GM12878 (cell line): ENCODE results near the gene HPS6. TPM values are rescaled to one million over a fixed set of nuclear protein-coding genes. Genes with fewer than 3 reads are reported as not detected.

Experiments
- BRCA1 ChIP-seq: IDR thresholded peaks from 2 replicates; pipeline ENCODE4 v1.6.1; 2011; ENCODE audit warnings: low read depth, low read length, improper control_type of control experiment
- E2F4 ChIP-seq: IDR thresholded peaks from 2 replicates; pipeline ENCODE4 v1.6.1; 2012; ENCODE audit warnings: low read depth, low read length, improper control_type of control experiment
- E4F1 ChIP-seq: fragments of 450-650 bp; IDR thresholded peaks from 2 replicates; pipeline ENCODE4 v1.6.1; 2018; ENCODE audit warnings: borderline replicate concordance, mild to moderate bottlenecking; ENCODE audit not compliant: partially characterized antibody
- MLLT1 ChIP-seq: fragments of 450-650 bp; IDR thresholded peaks from 2 replicates; pipeline ENCODE4 v1.6.1; 2016; ENCODE audit warnings: mild to moderate bottlenecking
- MXI1 ChIP-seq: fragments of 150-350 bp; IDR thresholded peaks from 2 replicates; pipeline ENCODE4 v1.6.1; 2011; ENCODE audit warnings: low read depth, mild to moderate bottlenecking, inconsistent platforms, low read length, improper control_type of control experiment
- MYB ChIP-seq: fragments of 150-350 bp; IDR thresholded peaks from 2 replicates; pipeline ENCODE4 v1.6.1; 2014; ENCODE audit warnings: mild to moderate bottlenecking, low read depth, low read length, borderline replicate concordance
- NKRF ChIP-seq: fragments of 450-650 bp; conservative IDR thresholded peaks from 2 replicates; pipeline ENCODE4 v1.6.1; 2017; ENCODE audit warnings: mild to moderate bottlenecking, moderate library complexity
- RCOR1 ChIP-seq: conservative IDR thresholded peaks from 2 replicates; pipeline ENCODE4 v1.6.1; 2012; ENCODE audit warnings: low read depth, low read length, improper control_type of control experiment
- RELA ChIP-seq: fragments of 450-650 bp; IDR thresholded peaks from 2 replicates; pipeline ENCODE4 v1.8.0; 2014; ENCODE audit warnings: borderline replicate concordance; ENCODE audit not compliant: partially characterized antibody
- TARDBP ChIP-seq: IDR thresholded peaks from 2 replicates; pipeline ENCODE4 v1.6.1; 2016; ENCODE audit warnings: borderline replicate concordance
- TCF12 ChIP-seq: IDR thresholded peaks from 2 replicates; pipeline ENCODE4 v1.6.1; 2011; ENCODE audit warnings: low read depth, mild to moderate bottlenecking, low read length
- ZBTB4 ChIP-seq: fragments of 450-650 bp; formaldehyde crosslinking; IDR thresholded peaks from 2 replicates; pipeline ENCODE4 v1.4.0; 2022; ENCODE audit warnings: mild to moderate bottlenecking, moderate library complexity
- ZNF687 ChIP-seq: fragments of 450-650 bp; IDR thresholded peaks from 2 replicates; pipeline ENCODE4 v1.6.1; 2017; ENCODE audit warnings: mild to moderate bottlenecking, moderate library complexity
- polyA plus RNA-seq, 11 experiments: library from polyadenylated mRNA; depleted of rRNA in 4 of 11; unstranded in 6 of 11; stranded (reverse) in 5 of 11; fragments of >200 nt; fragmentation: Nextera tagmentation in 4 of 11; fragmentation: Illumina TruSeq in 1 of 11; extraction: Ambion mirVana in 4 of 11; extraction: Trizol in 1 of 11; gene quantifications; 1 replicate in 1 of 11; 2 replicates in 10 of 11; pipeline versions ENCODE4 v1.2.1 to v1.2.3, GENCODE V29; 2011 to 2016; ENCODE audit warnings: inconsistent platforms in 2 of 11, missing spikeins in 2 of 11, low read depth in 1 of 11
- total RNA-seq, 4 experiments: library from RNA; depleted of rRNA in 3 of 4; stranded (reverse); fragments of >200 nt in 3 of 4; fragmentation: Illumina TruSeq in 1 of 4; extraction: Trizol in 1 of 4; gene quantifications; 2 replicates each; pipeline versions ENCODE4 v1.2.1 to v1.2.3, GENCODE V29; 2013 to 2021

HPS6 gene
- total and polyA plus RNA-seq, 10 of the 15 experiments (the other 5 are each of a cell fraction or from before 2014, with no cell fraction given): 1.4 to 28.0 (median 12.0) TPM

GRCh38 chr10:102064868-102065560 lies at the start of gene HPS6 (continued):
- TF ChIP-seq ZNF687 (peak; percentile 12; the same call in 1 of the 2 replicates), RELA (no peak), RCOR1 (no peak), NKRF (peak; percentile 43), MXI1 (peak; percentile 91), TCF12 (no peak; the same call in 1 of the 2 replicates), TARDBP (0 out of 2 replicates have a peak, but pooled peaks have one; percentile 18), BRCA1 (no peak), ZBTB4 (CRISPR knock-in tag) (no peak), MLLT1 (0 out of 2 replicates have a peak, but pooled peaks have one; percentile 24), E2F4 (0 out of 2 replicates have a peak, but pooled peaks have one; percentile 16), MYB (no peak), E4F1 (peak; percentile 36)
